LNCaP clone FGC (cell line): Measurements from ENCODE around the gene STK10.

ENCODE experiments used
- DNase-seq: peaks from one replicate; pipeline ENCODE4 v3.0.0-alpha.2; 2011; ENCODE audit warnings: low read depth
- H3K4me3 ChIP-seq: 2 replicates; pipeline ENCODE4 v1.5.1; 2011; ENCODE audit warnings: mild to moderate bottlenecking, low read depth, low read length, control low read depth
- CTCF ChIP-seq: IDR thresholded peaks from 2 replicates; pipeline ENCODE4 v1.5.1; 2012; ENCODE audit warnings: mild to moderate bottlenecking; ENCODE audit not compliant: control insufficient read depth, insufficient read depth; ENCODE audit errors: extremely low read depth

Gene STK10

DNA sequence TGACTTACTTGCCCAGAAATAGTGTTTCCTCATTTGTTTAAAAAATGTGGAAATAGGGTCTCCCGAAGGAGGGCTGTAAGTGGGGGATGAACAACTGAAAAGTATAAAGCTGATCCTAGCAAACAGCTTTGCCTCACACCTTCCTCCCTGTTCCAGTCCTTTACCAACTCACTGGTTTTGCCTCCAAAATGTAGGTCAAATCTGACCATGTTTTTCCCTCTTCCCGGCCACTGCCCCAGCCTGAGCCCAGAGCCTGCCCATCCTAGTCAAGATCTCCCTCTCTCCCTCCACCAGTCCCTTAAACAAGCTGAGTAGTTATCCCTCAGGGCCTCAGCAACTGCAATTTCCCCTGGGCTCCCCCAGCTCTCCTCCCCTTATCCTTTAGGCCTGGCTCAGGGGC is 99.2 kb downstream of the STK10 start:
- TF ChIP-seq CTCF = no peak
- H3K4me3 ChIP-seq = no peak overlapping the region
- DNase-seq = no peak

DNA sequence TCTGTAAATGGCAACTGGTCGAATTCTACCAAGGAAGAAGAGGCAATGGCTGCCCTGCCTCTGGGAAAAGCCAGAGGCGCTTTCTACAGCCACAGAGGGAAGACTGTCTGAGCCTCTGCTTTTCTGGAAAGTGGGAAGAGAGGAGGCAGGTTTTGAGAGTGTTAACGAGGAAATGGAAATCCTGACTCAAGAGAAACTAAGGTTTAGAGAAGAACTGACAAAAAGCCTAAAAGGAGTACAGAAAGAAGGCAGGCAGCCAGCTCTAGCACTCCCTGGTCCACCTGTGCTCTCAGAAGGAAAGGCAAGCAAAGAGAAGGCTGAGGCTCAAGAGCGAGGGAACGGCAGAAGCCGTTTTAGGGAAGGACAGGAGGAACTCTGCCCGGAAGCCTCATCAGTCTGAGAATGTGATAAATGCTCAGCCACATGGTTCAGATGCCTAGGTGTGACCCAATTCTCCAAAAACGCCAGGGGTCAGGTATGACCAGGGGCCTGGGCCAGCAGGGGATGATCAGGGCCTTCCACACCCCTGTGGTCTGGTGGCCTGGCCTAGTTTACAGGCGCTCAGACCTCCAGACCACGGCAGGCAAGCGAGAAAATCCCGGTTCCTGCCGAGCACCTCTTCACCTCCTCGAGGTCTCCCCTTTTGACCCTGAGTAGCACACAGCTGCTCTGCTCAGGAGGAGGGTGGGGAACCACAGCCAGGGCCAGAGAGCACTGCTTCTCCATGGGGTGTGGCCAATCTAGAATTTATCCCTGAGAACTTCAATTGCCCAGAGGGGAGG is 101.6 kb downstream of the STK10 start:
- no peak for TF ChIP-seq CTCF
- H3K4me3 ChIP-seq = no peak overlapping the region
- DNase-seq = no peak

DNA sequence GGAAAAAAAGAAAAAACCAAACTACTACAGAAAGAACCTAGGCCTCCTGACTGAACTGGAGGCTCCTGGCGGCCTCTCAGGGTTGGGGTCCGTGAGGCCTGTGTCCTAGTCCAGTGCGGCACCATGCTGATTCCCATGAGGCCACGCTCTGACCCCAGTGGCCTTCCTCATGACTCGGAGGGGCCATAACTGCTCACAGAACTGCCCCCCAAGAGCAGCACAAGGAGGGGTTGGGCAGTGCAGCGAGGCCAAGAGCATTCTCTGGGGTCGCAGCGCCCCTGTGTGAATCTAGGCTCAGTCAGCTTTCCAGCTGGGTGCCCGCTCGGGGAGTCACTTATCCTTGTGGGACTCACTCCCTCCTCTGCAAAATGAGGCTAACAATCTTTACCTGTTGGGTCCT is 102.3 kb downstream of the STK10 start:
- no peak for DNase-seq
- no peak for TF ChIP-seq CTCF

GRCh38 chr5:172082180-172082579 is 105.8 kb downstream of the STK10 start:
- no peak overlapping the region for H3K4me3 ChIP-seq
- no peak for DNase-seq
- no peak for TF ChIP-seq CTCF

More for the DNA sequence above, 102.3 kb downstream of the STK10 start:
- no peak overlapping the region for H3K4me3 ChIP-seq

GRCh38 chr5:172079876-172080275 is 108.1 kb downstream of the STK10 start:
- DNase-seq = no peak
- no peak for TF ChIP-seq CTCF
- H3K4me3 ChIP-seq = no peak overlapping the region

- TF ChIP-seq CTCF = no peak
- DNase-seq = no peak
- no peak overlapping the region for H3K4me3 ChIP-seq
These were observed 109.2 kb downstream of the STK10 start for GRCh38 chr5:172078726-172079345.
